ENCODE data around the gene NPDC1. TPM values are rescaled to one million over a fixed set of nuclear protein-coding genes. Genes with fewer than 3 reads are reported as not detected.

Gene NPDC1
- polyA plus RNA-seq, 3 donors, result 0.51 to 2.7 TPM; not detected in 1

- Histone ChIP-seq H3K4me3 (replicated peaks in 1 of 3; ENCODE audit: low read depth in 2 of 3, low read length in 3 of 3) (peak overlapping the region in 1 of 3 experiments; percentile 77), H3K9ac (ENCODE audit: insufficient read depth, low read length, poor library complexity, severe bottlenecking) (no peak overlapping the region), H3K79me2 (ENCODE audit: insufficient read depth, low read length) (no peaks in the 10 kb centered on the region), H3K9me3 (replicated peaks in 1 of 2; ENCODE audit: control insufficient read depth in 1 of 2, insufficient read depth in 1 of 2, low read length in 2 of 2) (no peaks in the 10 kb centered on the region), H3K27me3 (ENCODE audit: control insufficient read depth in 2 of 2, insufficient read depth in 2 of 2, low read length in 2 of 2) (no peaks in the 10 kb centered on the region), H4K20me1 (ENCODE audit: insufficient read depth, low read length) (peaks cover 20% of the 10 kb centered on the region), H3K4me1 (ENCODE audit: control insufficient read depth in 1 of 2, insufficient read depth in 2 of 2, low read length in 2 of 2) (peaks cover 18 to 42% of the 10 kb centered on the region in 2 donors), H3K4me2 (replicated peaks; ENCODE audit: extremely low read depth, low read length, poor library complexity, severe bottlenecking) (peak overlapping the region; percentile 89), H3K27ac (ENCODE audit: low read depth in 1 of 2, low read length in 2 of 2) (no peak overlapping the region), H3K36me3 (replicated peaks in 1 of 2; ENCODE audit: control insufficient read depth in 1 of 2, insufficient read depth in 2 of 2, low read length in 2 of 2) (peaks cover 36 to 40% of the 10 kb centered on the region in 2 donors), H2AFZ (ENCODE audit: insufficient read depth, low read depth, low read length, poor library complexity, severe bottlenecking) (no peak overlapping the region)
- 93% methylated on average over 51 of the region's 51 CpGs for WGBS (ENCODE audit: insufficient coverage)
- intact Hi-C loops (cut with micrococcal nuclease), result no loop called here
- peaks cover 25 to 53% of the 10 kb centered on the region in 2 donors for H3K36me3 Mint-ChIP-seq
- no peak for TF ChIP-seq CTCF (IDR thresholded peaks at IDR 0.05)
- peaks cover 0 to 2% (median 0%) of the 10 kb centered on the region in 7 donors for H3K9me3 Mint-ChIP-seq
- H3K27me3 Mint-ChIP-seq (ENCODE audit: low read depth in 3 of 3), result peaks cover 0 to 4% (median 0%) of the 10 kb centered on the region in 3 donors
- peaks cover 39% of the 10 kb centered on the region for H3K4me1 Mint-ChIP-seq
- no peak for DNase-seq
- peak overlapping the region; percentile 55 to 64 for H3K4me3 Mint-ChIP-seq
- peak overlapping the region in 2 of 7 donors; percentile 77 to 82 for H3K27ac Mint-ChIP-seq
Observed at GRCh38 chr9:137078701-137079400, 32.9 kb upstream of the NPDC1 start.

GRCh38 chr9:137077758-137078693 is 32.0 kb upstream of the NPDC1 start:
- peak in 1 of 3 donors; percentile 4 for DNase-seq
- peak overlapping the region in 1 of 2 donors; percentile 23 for H3K27ac ChIP-seq (ENCODE audit: low read depth in 1 of 2, low read length in 2 of 2)
- peak overlapping the region; percentile 58 to 77 (median 59) for H3K4me3 ChIP-seq (replicated peaks in 1 of 3; ENCODE audit: low read depth in 2 of 3, low read length in 3 of 3)
- H3K9ac ChIP-seq (ENCODE audit: insufficient read depth, low read length, poor library complexity, severe bottlenecking), result peak overlapping the region; percentile 53
- Mint-ChIP-seq H3K9me3 (peaks cover 0 to 4% (median under 1%) of the 10 kb centered on the region in 7 donors), H3K4me1 (peaks cover 46% of the 10 kb centered on the region), H3K27ac (peak overlapping the region in 6 of 7 donors; percentile 31 to 82 (median 64)), H3K27me3 (ENCODE audit: low read depth in 3 of 3) (peaks cover 0 to 4% (median 0%) of the 10 kb centered on the region in 3 donors), H3K36me3 (peaks cover 19 to 44% of the 10 kb centered on the region in 2 donors), H3K4me3 (peak overlapping the region; percentile 73 to 85)
- H4K20me1 ChIP-seq (ENCODE audit: insufficient read depth, low read length), result peaks cover 20% of the 10 kb centered on the region
- H3K36me3 ChIP-seq (replicated peaks in 1 of 2; ENCODE audit: control insufficient read depth in 1 of 2, insufficient read depth in 2 of 2, low read length in 2 of 2), result peaks cover 28 to 33% of the 10 kb centered on the region in 2 donors
- H3K4me2 ChIP-seq (replicated peaks; ENCODE audit: extremely low read depth, low read length, poor library complexity, severe bottlenecking), result peak overlapping the region; percentile 89
- TF ChIP-seq CTCF (IDR thresholded peaks at IDR 0.05), result no peak
- no peaks in the 10 kb centered on the region for H3K27me3 ChIP-seq (ENCODE audit: control insufficient read depth in 2 of 2, insufficient read depth in 2 of 2, low read length in 2 of 2)
- no peaks in the 10 kb centered on the region for H3K9me3 ChIP-seq (replicated peaks in 1 of 2; ENCODE audit: control insufficient read depth in 1 of 2, insufficient read depth in 1 of 2, low read length in 2 of 2)
- 21% methylated on average over 75 of the region's 76 CpGs for WGBS (ENCODE audit: insufficient coverage)
- peak overlapping the region; percentile 65 for H2AFZ ChIP-seq (ENCODE audit: insufficient read depth, low read depth, low read length, poor library complexity, severe bottlenecking)
- no peaks in the 10 kb centered on the region for H3K79me2 ChIP-seq (ENCODE audit: insufficient read depth, low read length)
- H3K4me1 ChIP-seq (ENCODE audit: control insufficient read depth in 1 of 2, insufficient read depth in 2 of 2, low read length in 2 of 2), result peaks cover 18 to 50% of the 10 kb centered on the region in 2 donors
- intact Hi-C loops (cut with micrococcal nuclease), result no loop called here

Data from CD14-positive monocyte (primary cell).